HCT116 (cell line): ENCODE measurements around the gene EML4. TPM values are rescaled to one million over a fixed set of nuclear protein-coding genes. Genes with fewer than 3 reads are reported as not detected.

Source experiments
- ATAC-seq: fragments of 200-7000 bp; cut with Tn5 transposase; 2 replicates; pipeline ENCODE4 v1.9.1; 2020; ENCODE audit warnings: mild to moderate bottlenecking, moderate library complexity
- BruUV-seq: library from RNA; stranded (reverse); fragments of 400-500 nt; replicated peaks from 2 replicates; lab custom pipeline; 2021; lab: Mats Ljungman, UMichigan
- CTCF ChIA-PET: fragments of 300-600 bp; sonication (Branson Sonifier 250); formaldehyde crosslinking; loops from one replicate; lab custom pipeline; 2021; ENCODE audit warnings: antibody characterized with exemption; lab: Charles Lee
- POLR2A ChIA-PET: fragments of 300-600, 350-600 bp; sonication (Branson Sonifier 250); formaldehyde crosslinking; loops from one replicate; lab custom pipeline; 2021; ENCODE audit warnings: antibody characterized with exemption; lab: Charles Lee
- RAD21 ChIA-PET, 2 experiments: fragments of 300-600 bp; sonication (Branson Sonifier 250); formaldehyde crosslinking; loops; one replicate each; lab custom pipeline; 2023; ENCODE audit warnings: low total read pairs in 2 of 2; ENCODE audit not compliant: uncharacterized antibody in 2 of 2, unreplicated experiment in 2 of 2, low non-redundant PET in 1 of 2; lab: Charles Lee
- DNase-seq: peaks from one replicate; pipeline ENCODE4 v3.0.0-alpha.2; 2010; ENCODE audit warnings: low read depth, low spot score
- H2AFZ ChIP-seq: fragments of 200-600 bp; shearing (Covaris generic), sonication (generic); 2 replicates; pipeline ENCODE4 v1.6.1; 2017; ENCODE audit warnings: low read depth, mixed run types, mixed read lengths, antibody characterized with exemption, low read length; ENCODE audit not compliant: poor library complexity, severe bottlenecking
- H3K27ac ChIP-seq: 2 replicates; pipeline ENCODE4 v1.5.1; 2012; ENCODE audit warnings: low read depth, low read length
- H3K27me3 ChIP-seq: fragments of 200-600 bp; sonication (generic); 2 replicates; pipeline ENCODE4 v1.6.1; 2016; ENCODE audit warnings: mixed run types, low read length, mixed read lengths; ENCODE audit not compliant: insufficient read depth
- H3K36me3 ChIP-seq, 2 experiments: fragments of 200-500 bp in 1 of 2; fragments of 200-600 bp in 1 of 2; sonication (Bioruptor generic) in 1 of 2; sonication (generic) in 1 of 2; 2 replicates each; pipeline versions ENCODE4 v1.5.1 to v1.6.1; 2014 to 2016; ENCODE audit warnings: low read length in 2 of 2, inconsistent platforms in 1 of 2, mixed read lengths in 1 of 2, mixed run types in 1 of 2; ENCODE audit not compliant: insufficient read depth in 2 of 2, control insufficient read depth in 1 of 2
- H3K4me1 ChIP-seq, 2 experiments: fragments of 200-600 bp in 1 of 2; sonication (generic) in 1 of 2; 2 replicates each; pipeline versions ENCODE4 v1.5.1 to v1.6.1; 2012 to 2017; ENCODE audit warnings: low read length in 2 of 2, inconsistent platforms in 1 of 2, mild to moderate bottlenecking in 1 of 2, mixed read lengths in 1 of 2, mixed run types in 1 of 2, moderate library complexity in 1 of 2; ENCODE audit not compliant: insufficient read depth in 2 of 2, control insufficient read depth in 1 of 2
- H3K4me2 ChIP-seq: fragments of 200-600 bp; sonication (generic); 2 replicates; pipeline ENCODE4 v1.6.1; 2017; ENCODE audit warnings: mixed run types, low read length, mixed read lengths
- H3K4me3 ChIP-seq, 2 experiments: fragments of 200-600 bp in 1 of 2; sonication (generic) in 1 of 2; replicated peaks in 1 of 2; 2 replicates each; pipeline ENCODE4 v1.5.1; 2011 to 2016; ENCODE audit warnings: low read length in 2 of 2, control low read depth in 1 of 2, low read depth in 1 of 2, mild to moderate bottlenecking in 1 of 2, mixed read lengths in 1 of 2, mixed run types in 1 of 2
- H3K79me2 ChIP-seq: fragments of 200-600 bp; sonication (generic); 2 replicates; pipeline ENCODE4 v1.6.1; 2017; ENCODE audit warnings: mild to moderate bottlenecking, mixed run types, low read length, moderate library complexity, mixed read lengths; ENCODE audit not compliant: insufficient read depth
- H3K9ac ChIP-seq: fragments of 200-600 bp; sonication (generic); 2 replicates; pipeline ENCODE4 v1.6.1; 2016; ENCODE audit warnings: low read length, mixed read lengths
- H3K9me2 ChIP-seq: fragments of 200-600 bp; sonication (generic), shearing (Covaris generic); 2 replicates; pipeline ENCODE4 v1.6.1; 2017; ENCODE audit warnings: mixed run types, mild to moderate bottlenecking, moderate library complexity; ENCODE audit not compliant: insufficient read depth
- H3K9me3 ChIP-seq, 2 experiments: fragments of 200-500 bp in 1 of 2; fragments of 200-600 bp in 1 of 2; sonication (Bioruptor generic) in 1 of 2; sonication (generic) in 1 of 2; 2 replicates each; pipeline ENCODE4 v1.6.1; 2014 to 2017; ENCODE audit warnings: low read length in 2 of 2, mixed read lengths in 2 of 2, inconsistent platforms in 1 of 2, low read depth in 1 of 2, mild to moderate bottlenecking in 1 of 2, mixed run types in 1 of 2, moderate library complexity in 1 of 2; ENCODE audit not compliant: control insufficient read depth in 1 of 2, insufficient read depth in 1 of 2
- H4K20me1 ChIP-seq: fragments of 200-600 bp; sonication (generic), shearing (Covaris generic); 2 replicates; pipeline ENCODE4 v1.6.1; 2017; ENCODE audit warnings: mixed run types, mild to moderate bottlenecking, moderate library complexity; ENCODE audit not compliant: insufficient read depth
- EZH2 ChIP-seq: fragments of 200-600 bp; sonication (generic); IDR thresholded peaks from 2 replicates; pipeline ENCODE4 v1.6.1; 2017; ENCODE audit warnings: antibody characterized with exemption, mixed run types
- REST ChIP-seq: IDR thresholded peaks from 2 replicates; pipeline ENCODE4 v1.6.1; 2012; ENCODE audit warnings: low read depth
- SIN3A ChIP-seq: IDR thresholded peaks from 2 replicates; pipeline ENCODE4 v1.6.1; 2012; ENCODE audit warnings: low read depth
- ZFX ChIP-seq: fragments of 450-650 bp; IDR thresholded peaks from 2 replicates; pipeline ENCODE4 v1.6.1; 2017
- ZNF274 ChIP-seq: fragments of 200-500 bp; sonication (Bioruptor generic); IDR thresholded peaks from 2 replicates; pipeline ENCODE4 v1.6.1; 2014; ENCODE audit warnings: mild to moderate bottlenecking, low read depth, low read length, inconsistent platforms
- intact Hi-C: fragments of 100-400 bp; cut with micrococcal nuclease; formaldehyde crosslinking; loops from 2 replicates; pipeline ENCODE4 v1.10.0; 2022
- total RNA-seq: library from RNA; stranded (reverse); gene quantifications from one replicate; pipeline ENCODE4 v1.2.1, GENCODE V29; 2021; ENCODE audit not compliant: unreplicated experiment

The EML4 gene
- total RNA-seq, 1 experiment from 2014 or later = 53.5 TPM

GRCh38 chr2:42335514-42336104 is 166.5 kb downstream of the EML4 start:
- POLR2A ChIA-PET = no interaction called here
- no peak for ATAC-seq
- intact Hi-C loops = no loop called here
- no peak for DNase-seq
- Histone ChIP-seq H3K9me2 (no peaks in the 10 kb centered on the region), H3K27ac (no peak overlapping the region), H2AFZ (no peak overlapping the region), H3K36me3 (peaks cover 7 to 26% of the 10 kb centered on the region in 2 experiments), H3K4me3 (no peak overlapping the region), H3K9ac (no peak overlapping the region), H3K79me2 (no peaks in the 10 kb centered on the region), H4K20me1 (no peaks in the 10 kb centered on the region), H3K4me1 (no peaks in the 10 kb centered on the region), H3K27me3 (no peaks in the 10 kb centered on the region)
- CTCF ChIA-PET = no interaction called here
- RAD21 ChIA-PET = no interaction called here
- no peak for TF ChIP-seq SIN3A
- TF ChIP-seq, all 23 proteins: peak for 0
- Histone ChIP-seq H3K4me2 (no peak overlapping the region), H3K9me3 (no peaks in the 10 kb centered on the region)
- no TSS peak for BruUV-seq

GRCh38 chr2:42336361-42336965 is 167.3 kb downstream of the EML4 start:
- CTCF ChIA-PET = no interaction called here
- Histone ChIP-seq H3K9me2 (no peaks in the 10 kb centered on the region), H3K27ac (no peak overlapping the region), H3K79me2 (0 out of 2 replicates have a peak, but pooled peaks cover 2% of the 10 kb centered on the region), H4K20me1 (no peaks in the 10 kb centered on the region), H2AFZ (no peak overlapping the region), H3K9ac (no peak overlapping the region), H3K4me2 (no peak overlapping the region), H3K36me3 (peaks cover 5 to 26% of the 10 kb centered on the region in 2 experiments), H3K4me3 (no peak overlapping the region), H3K27me3 (no peaks in the 10 kb centered on the region), H3K4me1 (no peaks in the 10 kb centered on the region), H3K9me3 (no peaks in the 10 kb centered on the region)
- DNase-seq (no peak), ATAC-seq (no peak)
- TF ChIP-seq REST (no peak), ZFX (no peak), EZH2 (no peak), ZNF274 (no peak)
- RAD21 ChIA-PET = no interaction called here
- BruUV-seq = no TSS peak
- intact Hi-C loops = no loop called here
- POLR2A ChIA-PET = no interaction called here
